Duodenal mucosa (tissue), 2 donors: ENCODE results near the gene TFEB.

Experiments used
- H3K27ac ChIP-seq: one replicate; pipeline ENCODE4 v1.7.0; 2013; ENCODE audit warnings: low read depth, low read length
- H3K27me3 ChIP-seq, 2 donors: one replicate each; pipeline ENCODE4 v1.7.0; 2013; ENCODE audit warnings: low read length in 2 of 2, control low read depth in 1 of 2; ENCODE audit not compliant: insufficient read depth in 2 of 2, control insufficient read depth in 1 of 2
- H3K36me3 ChIP-seq, 2 donors: one replicate each; pipeline ENCODE4 v1.7.0; 2013; ENCODE audit warnings: low read length in 2 of 2, control low read depth in 1 of 2; ENCODE audit not compliant: insufficient read depth in 2 of 2, control insufficient read depth in 1 of 2
- H3K4me1 ChIP-seq, 2 donors: one replicate each; pipeline ENCODE4 v1.7.0; 2013; ENCODE audit warnings: low read length in 2 of 2, control low read depth in 1 of 2; ENCODE audit not compliant: insufficient read depth in 2 of 2, control insufficient read depth in 1 of 2
- H3K4me3 ChIP-seq, 2 donors: one replicate each; pipeline ENCODE4 v1.7.0; 2013; ENCODE audit warnings: low read length in 2 of 2, low read depth in 1 of 2
- H3K9ac ChIP-seq, 2 donors: one replicate each; pipeline ENCODE4 v1.7.0; 2013; ENCODE audit warnings: low read length in 2 of 2, low read depth in 1 of 2
- H3K9me3 ChIP-seq, 2 donors: one replicate each; pipeline ENCODE4 v1.7.0; 2013; ENCODE audit warnings: low read length in 2 of 2, control low read depth in 1 of 2; ENCODE audit not compliant: control insufficient read depth in 1 of 2

Gene TFEB

GRCh38 chr6:41682497-41683272, 52.7 kb downstream of the TFEB start:
- H3K27me3 ChIP-seq = no peaks in the 10 kb centered on the region
- no peak overlapping the region for H3K27ac ChIP-seq
- H3K9me3 ChIP-seq = no peaks in the 10 kb centered on the region
- peak overlapping the region; percentile 61 to 63 for H3K4me3 ChIP-seq
- H3K4me1 ChIP-seq = peaks cover 6 to 10% of the 10 kb centered on the region in 2 donors
- H3K36me3 ChIP-seq = peaks cover 10 to 21% of the 10 kb centered on the region in 2 donors
- peak overlapping the region; percentile 51 to 63 for H3K9ac ChIP-seq

- Histone ChIP-seq H3K36me3 (peaks cover 10 to 16% of the 10 kb centered on the region in 2 donors), H3K27ac (no peak overlapping the region), H3K4me3 (no peak overlapping the region), H3K27me3 (peaks cover 0 to under 1% of the 10 kb centered on the region in 2 donors), H3K9me3 (no peaks in the 10 kb centered on the region), H3K9ac (no peak overlapping the region), H3K4me1 (peaks cover 0 to 10% of the 10 kb centered on the region in 2 donors)
Observed at GRCh38 chr6:41682056-41682477, 53.3 kb downstream of the TFEB start.

GRCh38 chr6:41680182-41680965, 55.0 kb downstream of the TFEB start:
- peaks cover 0 to 10% of the 10 kb centered on the region in 2 donors for H3K4me1 ChIP-seq
- H3K9ac ChIP-seq = no peak overlapping the region
- H3K36me3 ChIP-seq = peaks cover 1 to 2% of the 10 kb centered on the region in 2 donors
- no peak overlapping the region for H3K4me3 ChIP-seq
- H3K9me3 ChIP-seq = no peaks in the 10 kb centered on the region
- H3K27ac ChIP-seq = no peak overlapping the region
- H3K27me3 ChIP-seq = peaks cover 0 to 6% of the 10 kb centered on the region in 2 donors

GRCh38 chr6:41679696-41680095, 55.7 kb downstream of the TFEB start:
- Histone ChIP-seq H3K36me3 (no peaks in the 10 kb centered on the region), H3K9ac (no peak overlapping the region), H3K27me3 (peaks cover 0 to 6% of the 10 kb centered on the region in 2 donors), H3K27ac (no peak overlapping the region), H3K4me1 (peaks cover 0 to 10% of the 10 kb centered on the region in 2 donors), H3K4me3 (no peak overlapping the region), H3K9me3 (no peaks in the 10 kb centered on the region)

- H3K27me3 ChIP-seq = peaks cover 0 to 6% of the 10 kb centered on the region in 2 donors
- no peak overlapping the region for H3K9ac ChIP-seq
- no peak overlapping the region for H3K4me3 ChIP-seq
Observed at GRCh38 chr6:41678511-41679084, 56.8 kb downstream of the TFEB start.

GRCh38 chr6:41677124-41677921, 58.1 kb downstream of the TFEB start:
- H3K9me3 ChIP-seq = no peaks in the 10 kb centered on the region
- H3K4me1 ChIP-seq = no peaks in the 10 kb centered on the region
- no peak overlapping the region for H3K9ac ChIP-seq
- H3K36me3 ChIP-seq = no peaks in the 10 kb centered on the region
- H3K27ac ChIP-seq = no peak overlapping the region
- H3K27me3 ChIP-seq = peaks cover 0 to 6% of the 10 kb centered on the region in 2 donors
- no peak overlapping the region for H3K4me3 ChIP-seq

More at GRCh38 chr6:41678511-41679084, 56.8 kb downstream of the TFEB start:
- H3K36me3 ChIP-seq = no peaks in the 10 kb centered on the region
- H3K4me1 ChIP-seq = peaks cover 0 to 10% of the 10 kb centered on the region in 2 donors
- no peaks in the 10 kb centered on the region for H3K9me3 ChIP-seq
- no peak overlapping the region for H3K27ac ChIP-seq

GRCh38 chr6:41676431-41676830, 59.0 kb downstream of the TFEB start:
- H3K9me3 ChIP-seq = no peaks in the 10 kb centered on the region
- H3K27ac ChIP-seq = no peak overlapping the region

GRCh38 chr6:41675992-41676391, 59.4 kb downstream of the TFEB start:
- H3K4me3 ChIP-seq = no peak overlapping the region
- H3K4me1 ChIP-seq = no peaks in the 10 kb centered on the region
- no peak overlapping the region for H3K9ac ChIP-seq
- H3K27ac ChIP-seq = no peak overlapping the region
- no peaks in the 10 kb centered on the region for H3K9me3 ChIP-seq
- H3K27me3 ChIP-seq = peaks cover 0 to 6% of the 10 kb centered on the region in 2 donors
- no peaks in the 10 kb centered on the region for H3K36me3 ChIP-seq

More at GRCh38 chr6:41676431-41676830, 59.0 kb downstream of the TFEB start:
- Histone ChIP-seq H3K4me1 (no peaks in the 10 kb centered on the region), H3K9ac (no peak overlapping the region), H3K36me3 (no peaks in the 10 kb centered on the region), H3K27me3 (peaks cover 0 to 6% of the 10 kb centered on the region in 2 donors), H3K4me3 (no peak overlapping the region)

- Histone ChIP-seq H3K27me3 (peaks cover 0 to 6% of the 10 kb centered on the region in 2 donors), H3K4me1 (no peaks in the 10 kb centered on the region), H3K27ac (no peak overlapping the region), H3K36me3 (no peaks in the 10 kb centered on the region), H3K9ac (no peak overlapping the region), H3K9me3 (no peaks in the 10 kb centered on the region), H3K4me3 (no peak overlapping the region)
Observed at GRCh38 chr6:41675176-41675775, 60.1 kb downstream of the TFEB start.
